Ascending aorta (tissue), 2 donors: Measurements from ENCODE around the gene PRKAG2. TPM values are rescaled to one million over a fixed set of nuclear protein-coding genes. Genes with fewer than 3 reads are reported as not detected.

Source experiments
- DNase-seq, 2 donors: peaks; one replicate each; pipeline ENCODE4 v3.0.0-alpha.2; 2019; ENCODE audit warnings: low spot score in 2 of 2
- H3K27ac ChIP-seq, 2 donors: fragments of 200-600 bp; sonication (generic); one replicate each; pipeline ENCODE4 v1.5.1; 2016 to 2017; ENCODE audit warnings: mild to moderate bottlenecking in 1 of 2
- H3K27me3 ChIP-seq: fragments of 200-600 bp; sonication (generic); one replicate; pipeline ENCODE4 v1.5.1; 2017
- H3K36me3 ChIP-seq, 2 donors: fragments of 200-600 bp; sonication (generic); one replicate each; pipeline ENCODE4 v1.5.1; 2016
- H3K4me1 ChIP-seq, 2 donors: fragments of 200-600 bp; sonication (generic); one replicate each; pipeline ENCODE4 v1.5.1; 2016 to 2017; ENCODE audit warnings: mild to moderate bottlenecking in 1 of 2
- H3K4me3 ChIP-seq, 2 donors: fragments of 200-600 bp; sonication (generic); one replicate each; pipeline ENCODE4 v1.5.1; 2016 to 2017; ENCODE audit warnings: mild to moderate bottlenecking in 1 of 2
- H3K9me3 ChIP-seq, 2 donors: fragments of 200-600 bp; sonication (generic); one replicate each; pipeline ENCODE4 v1.5.1; 2016
- CTCF ChIP-seq, 3 experiments: fragments of 200-600 bp in 2 of 3; fragments of 450-650 bp in 1 of 3; sonication (generic) in 2 of 3; IDR thresholded peaks; one replicate each; pipeline ENCODE4 v1.5.1; 2016 to 2019; ENCODE audit warnings: antibody characterized with exemption in 3 of 3, mild to moderate bottlenecking in 1 of 3, moderate library complexity in 1 of 3
- intact Hi-C: fragments of 100-400 bp; cut with DNase I; formaldehyde crosslinking; loops from one replicate; pipeline ENCODE4 v1.15.1; 2023
- total RNA-seq: library from RNA; depleted of rRNA; stranded (reverse); fragments of >200 nt; gene quantifications from one replicate; pipeline ENCODE4 v1.1.0, GENCODE V29; 2016

The PRKAG2 gene
- total RNA-seq, 1 donor from 2014 or later = 26.7 TPM

GRCh38 chr7:151804756-151805155 is 72.2 kb downstream of the PRKAG2 start:
- H3K27ac ChIP-seq = no peak overlapping the region
- no peaks in the 10 kb centered on the region for H3K9me3 ChIP-seq
- no peaks in the 10 kb centered on the region for H3K36me3 ChIP-seq
- no peak overlapping the region for H3K4me3 ChIP-seq
- no peaks in the 10 kb centered on the region for H3K27me3 ChIP-seq
- intact Hi-C loops = no loop called here
- TF ChIP-seq CTCF (IDR thresholded peaks at IDR 0.05) = no peak
- H3K4me1 ChIP-seq = no peaks in the 10 kb centered on the region
- DNase-seq = no peak

DNA sequence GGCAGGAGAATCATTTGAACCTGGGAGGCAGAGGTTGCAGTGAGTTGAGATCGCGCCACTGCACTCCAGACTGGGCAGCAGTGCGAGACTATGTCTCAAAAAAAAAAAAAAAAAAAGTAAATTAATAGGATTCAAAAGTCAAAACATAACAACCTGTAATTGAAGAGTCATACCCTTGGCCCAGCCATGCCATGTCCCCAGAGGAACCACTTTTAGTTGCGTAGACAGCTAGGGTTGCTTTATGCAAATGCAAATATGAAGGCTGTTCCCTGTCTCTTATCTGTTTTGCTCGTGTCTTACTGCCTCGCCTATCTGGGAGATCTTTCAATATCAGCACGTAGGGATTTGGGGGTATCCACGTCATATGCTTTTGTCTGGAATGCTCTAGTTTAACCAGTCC is 73.1 kb downstream of the PRKAG2 start:
- TF ChIP-seq CTCF (IDR thresholded peaks at IDR 0.05) = no peak
- intact Hi-C loops = no loop called here
- no peaks in the 10 kb centered on the region for H3K4me1 ChIP-seq

DNA sequence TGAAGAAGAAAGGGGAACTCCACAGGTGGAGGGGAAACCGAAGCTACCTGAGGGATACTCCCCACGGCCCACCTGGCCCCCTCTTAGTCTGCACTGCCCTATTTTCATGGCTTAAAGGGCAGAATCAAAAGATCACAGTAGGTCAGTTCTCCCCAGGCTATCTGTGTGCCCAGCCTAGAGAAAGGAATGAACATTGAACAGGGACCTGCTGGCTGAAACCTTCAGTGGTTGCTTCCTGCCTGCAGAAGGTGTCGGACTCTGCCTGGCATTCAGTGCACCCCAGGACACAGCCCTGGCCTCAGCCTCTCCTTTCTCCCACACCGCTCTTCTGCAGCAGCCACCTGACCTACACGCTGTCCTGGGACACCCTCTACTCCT is 74.5 kb downstream of the PRKAG2 start:
- Histone ChIP-seq H3K27ac (no peak overlapping the region), H3K36me3 (no peaks in the 10 kb centered on the region), H3K4me1 (no peaks in the 10 kb centered on the region), H3K27me3 (no peaks in the 10 kb centered on the region), H3K4me3 (no peak overlapping the region), H3K9me3 (no peaks in the 10 kb centered on the region)
- no peak for DNase-seq
- no peak for TF ChIP-seq CTCF (IDR thresholded peaks at IDR 0.05)
- intact Hi-C loops = no loop called here

More for the DNA sequence above, 73.1 kb downstream of the PRKAG2 start:
- H3K27ac ChIP-seq = no peak overlapping the region
- H3K9me3 ChIP-seq = no peaks in the 10 kb centered on the region
- no peak overlapping the region for H3K4me3 ChIP-seq
- H3K27me3 ChIP-seq = no peaks in the 10 kb centered on the region
- no peaks in the 10 kb centered on the region for H3K36me3 ChIP-seq
- DNase-seq = no peak

GRCh38 chr7:151801782-151802468 is 75.0 kb downstream of the PRKAG2 start:
- TF ChIP-seq CTCF (IDR thresholded peaks at IDR 0.05) = no peak
- Histone ChIP-seq H3K4me1 (no peaks in the 10 kb centered on the region), H3K36me3 (no peaks in the 10 kb centered on the region), H3K4me3 (no peak overlapping the region), H3K9me3 (no peaks in the 10 kb centered on the region), H3K27me3 (no peaks in the 10 kb centered on the region), H3K27ac (no peak overlapping the region)
- no peak for DNase-seq
- intact Hi-C loops = no loop called here

GRCh38 chr7:151801291-151801690 is 75.6 kb downstream of the PRKAG2 start:
- TF ChIP-seq CTCF (IDR thresholded peaks at IDR 0.05) = no peak
- Histone ChIP-seq H3K4me1 (no peaks in the 10 kb centered on the region), H3K36me3 (no peaks in the 10 kb centered on the region), H3K4me3 (no peak overlapping the region), H3K27ac (no peak overlapping the region), H3K9me3 (no peaks in the 10 kb centered on the region), H3K27me3 (no peaks in the 10 kb centered on the region)
- no peak for DNase-seq
- intact Hi-C loops = no loop called here

GRCh38 chr7:151800861-151801260 is 76.1 kb downstream of the PRKAG2 start:
- Histone ChIP-seq H3K27ac (no peak overlapping the region), H3K27me3 (no peaks in the 10 kb centered on the region), H3K36me3 (no peaks in the 10 kb centered on the region), H3K9me3 (no peaks in the 10 kb centered on the region), H3K4me3 (no peak overlapping the region), H3K4me1 (no peaks in the 10 kb centered on the region)
- TF ChIP-seq CTCF (IDR thresholded peaks at IDR 0.05) = no peak
- DNase-seq = no peak
- intact Hi-C loops = no loop called here
